ENCODE results near the gene PRRC2B. TPM values are rescaled to one million over a fixed set of nuclear protein-coding genes. Genes with fewer than 3 reads are reported as not detected.

PRRC2B gene
- total RNA-seq, 1 experiment from 2014 or later = 219 TPM

GRCh38 chr9:131404987-131405386 is 11.1 kb downstream of the PRRC2B start:
- Mint-ChIP-seq H3K36me3 (ENCODE audit: insufficient read depth, unreplicated experiment) (peaks cover 74% of the 10 kb centered on the region), H3K27ac (ENCODE audit: unreplicated experiment) (no peak overlapping the region), H3K4me1 (ENCODE audit: low read depth, unreplicated experiment) (peaks cover 46% of the 10 kb centered on the region), H3K9me3 (ENCODE audit: unreplicated experiment) (no peaks in the 10 kb centered on the region), H3K4me3 (ENCODE audit: unreplicated experiment) (no peak overlapping the region), H3K27me3 (ENCODE audit: insufficient read depth, unreplicated experiment) (no peaks in the 10 kb centered on the region)
- Histone ChIP-seq H3K27me3 (replicated peaks; ENCODE audit: control insufficient read depth, insufficient read depth, low read length) (no peaks in the 10 kb centered on the region), H3K36me3 (ENCODE audit: control insufficient read depth, insufficient read depth, low read length) (no peaks in the 10 kb centered on the region; the same call in 1 of the 2 replicates), H3K4me1 (peaks cover 33% of the 10 kb centered on the region), H3K4me3 (ENCODE audit: low read depth, low read length) (no peak overlapping the region), H3K9me3 (no peaks in the 10 kb centered on the region)
- intact Hi-C loops (cut with micrococcal nuclease; ENCODE audit: unreplicated experiment) = loop anchor here (10.0 kb wide), 1 partner anchor 50 kb away; no protein-coding TSS in a partner anchor
- BruUV-seq (replicated peaks) = no TSS peak
- DNase-seq = no peak
- TF ChIP-seq, protein P1, sequence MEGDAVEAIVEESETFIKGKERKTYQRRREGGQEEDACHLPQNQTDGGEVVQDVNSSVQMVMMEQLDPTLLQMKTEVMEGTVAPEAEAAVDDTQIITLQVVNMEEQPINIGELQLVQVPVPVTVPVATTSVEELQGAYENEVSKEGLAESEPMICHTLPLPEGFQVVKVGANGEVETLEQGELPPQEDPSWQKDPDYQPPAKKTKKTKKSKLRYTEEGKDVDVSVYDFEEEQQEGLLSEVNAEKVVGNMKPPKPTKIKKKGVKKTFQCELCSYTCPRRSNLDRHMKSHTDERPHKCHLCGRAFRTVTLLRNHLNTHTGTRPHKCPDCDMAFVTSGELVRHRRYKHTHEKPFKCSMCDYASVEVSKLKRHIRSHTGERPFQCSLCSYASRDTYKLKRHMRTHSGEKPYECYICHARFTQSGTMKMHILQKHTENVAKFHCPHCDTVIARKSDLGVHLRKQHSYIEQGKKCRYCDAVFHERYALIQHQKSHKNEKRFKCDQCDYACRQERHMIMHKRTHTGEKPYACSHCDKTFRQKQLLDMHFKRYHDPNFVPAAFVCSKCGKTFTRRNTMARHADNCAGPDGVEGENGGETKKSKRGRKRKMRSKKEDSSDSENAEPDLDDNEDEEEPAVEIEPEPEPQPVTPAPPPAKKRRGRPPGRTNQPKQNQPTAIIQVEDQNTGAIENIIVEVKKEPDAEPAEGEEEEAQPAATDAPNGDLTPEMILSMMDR (IDR thresholded peaks at IDR 0.05; ENCODE audit: insufficient read depth in 1 of 2, low read depth in 1 of 2, low read length in 1 of 2, severe bottlenecking in 1 of 2, unreplicated experiment in 1 of 2) = no peak
- ChIA-PET CTCF (no interaction called here), POLR2A (no interaction called here)

DNA sequence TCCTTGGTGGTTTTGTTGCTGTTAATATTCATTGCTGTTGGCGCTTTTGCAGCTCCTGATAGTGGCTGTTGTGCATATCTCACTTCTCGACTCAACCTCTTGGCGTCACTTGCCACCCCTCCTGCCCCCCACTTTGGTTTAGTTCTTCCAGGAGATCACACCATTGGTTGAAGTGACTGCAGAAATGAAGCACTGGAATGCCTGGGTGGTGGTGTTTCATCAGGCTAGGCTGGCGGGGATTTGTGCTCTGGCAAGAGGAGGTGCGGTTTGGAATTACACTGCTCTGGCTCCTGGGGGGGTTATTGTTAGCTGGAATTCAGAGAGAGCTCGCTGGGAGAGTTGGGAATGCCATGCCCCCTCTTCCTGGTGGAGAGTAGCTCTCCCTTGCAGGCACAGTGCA is 11.5 kb downstream of the PRRC2B start:
- TF ChIP-seq, protein P1 (IDR thresholded peaks at IDR 0.05; ENCODE audit: insufficient read depth in 1 of 2, low read depth in 1 of 2, low read length in 1 of 2, severe bottlenecking in 1 of 2, unreplicated experiment in 1 of 2) = no peak
- Histone ChIP-seq H3K4me1 (peaks cover 33% of the 10 kb centered on the region), H3K9me3 (no peaks in the 10 kb centered on the region), H3K4me3 (ENCODE audit: low read depth, low read length) (no peak overlapping the region), H3K27me3 (replicated peaks; ENCODE audit: control insufficient read depth, insufficient read depth, low read length) (no peaks in the 10 kb centered on the region), H3K36me3 (ENCODE audit: control insufficient read depth, insufficient read depth, low read length) (no peaks in the 10 kb centered on the region; the same call in 1 of the 2 replicates)
- Mint-ChIP-seq H3K9me3 (ENCODE audit: unreplicated experiment) (no peaks in the 10 kb centered on the region), H3K27me3 (ENCODE audit: insufficient read depth, unreplicated experiment) (no peaks in the 10 kb centered on the region), H3K4me3 (ENCODE audit: unreplicated experiment) (no peak overlapping the region), H3K36me3 (ENCODE audit: insufficient read depth, unreplicated experiment) (peaks cover 74% of the 10 kb centered on the region), H3K27ac (ENCODE audit: unreplicated experiment) (no peak overlapping the region), H3K4me1 (ENCODE audit: low read depth, unreplicated experiment) (peaks cover 47% of the 10 kb centered on the region)
- POLR2A ChIA-PET = no interaction called here
- no peak for DNase-seq
- CTCF ChIA-PET = no interaction called here
- intact Hi-C loops (cut with micrococcal nuclease; ENCODE audit: unreplicated experiment) = loop anchor here (10.0 kb wide), 1 partner anchor 51 kb away; no protein-coding TSS in a partner anchor
- no TSS peak for BruUV-seq (replicated peaks)

DNA sequence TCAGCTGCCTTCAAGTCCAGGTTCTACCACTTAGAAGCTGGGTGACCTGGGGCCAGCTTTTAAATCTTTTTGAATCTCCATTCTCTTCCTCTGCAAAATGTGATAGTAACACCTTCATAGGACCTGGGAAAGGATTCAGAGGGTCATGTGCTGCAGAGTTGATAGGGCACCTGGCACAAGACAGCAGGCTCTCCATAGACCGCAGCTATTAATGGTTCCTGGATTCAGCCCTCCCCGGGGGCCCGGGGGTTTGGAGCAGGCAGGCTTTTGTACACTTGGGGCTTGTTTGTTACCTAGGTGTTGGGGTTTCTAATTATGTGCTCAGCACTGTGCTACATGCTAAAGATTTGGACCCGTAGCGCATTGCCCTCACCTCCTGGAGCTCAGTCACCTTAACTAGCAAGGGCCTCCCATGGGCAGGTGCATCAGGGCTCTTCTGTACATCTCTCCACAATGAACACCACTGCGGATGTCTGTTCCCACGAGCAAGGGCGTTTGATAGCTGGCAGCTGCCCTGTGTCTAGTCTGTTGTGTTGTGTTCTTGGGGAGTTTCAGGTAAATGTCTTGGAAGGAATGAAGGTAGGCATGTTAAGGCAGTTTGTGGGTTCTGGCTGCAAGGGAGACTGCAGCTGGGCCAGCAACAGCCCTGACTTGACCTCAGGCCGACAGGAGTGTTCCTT is 12.1 kb downstream of the PRRC2B start:
- BruUV-seq (replicated peaks) = no TSS peak
- H3K4me1 Mint-ChIP-seq (ENCODE audit: low read depth, unreplicated experiment) = peaks cover 52% of the 10 kb centered on the region
- peaks cover 70% of the 10 kb centered on the region for H3K36me3 Mint-ChIP-seq (ENCODE audit: insufficient read depth, unreplicated experiment)
- intact Hi-C loops (cut with micrococcal nuclease; ENCODE audit: unreplicated experiment) = loop anchor here (10.0 kb wide), 1 partner anchor 51 kb away; no protein-coding TSS in a partner anchor
- Histone ChIP-seq H3K4me3 (ENCODE audit: low read depth, low read length) (no peak overlapping the region), H3K27me3 (replicated peaks; ENCODE audit: control insufficient read depth, insufficient read depth, low read length) (no peaks in the 10 kb centered on the region), H3K9me3 (no peaks in the 10 kb centered on the region), H3K36me3 (ENCODE audit: control insufficient read depth, insufficient read depth, low read length) (no peaks in the 10 kb centered on the region; the same call in 1 of the 2 replicates), H3K4me1 (peaks cover 33% of the 10 kb centered on the region)
- H3K4me3 Mint-ChIP-seq (ENCODE audit: unreplicated experiment) = no peak overlapping the region
- POLR2A ChIA-PET = no interaction called here
- DNase-seq = no peak
- TF ChIP-seq, protein P1 (IDR thresholded peaks at IDR 0.05; ENCODE audit: insufficient read depth in 1 of 2, low read depth in 1 of 2, low read length in 1 of 2, severe bottlenecking in 1 of 2, unreplicated experiment in 1 of 2) = no peak
- no peaks in the 10 kb centered on the region for H3K9me3 Mint-ChIP-seq (ENCODE audit: unreplicated experiment)
- peak overlapping the region; percentile 54 for H3K27ac Mint-ChIP-seq (ENCODE audit: unreplicated experiment)
- H3K27me3 Mint-ChIP-seq (ENCODE audit: insufficient read depth, unreplicated experiment) = no peaks in the 10 kb centered on the region
- CTCF ChIA-PET = no interaction called here
